ENCODE results near the gene PRXL2A.

DNA sequence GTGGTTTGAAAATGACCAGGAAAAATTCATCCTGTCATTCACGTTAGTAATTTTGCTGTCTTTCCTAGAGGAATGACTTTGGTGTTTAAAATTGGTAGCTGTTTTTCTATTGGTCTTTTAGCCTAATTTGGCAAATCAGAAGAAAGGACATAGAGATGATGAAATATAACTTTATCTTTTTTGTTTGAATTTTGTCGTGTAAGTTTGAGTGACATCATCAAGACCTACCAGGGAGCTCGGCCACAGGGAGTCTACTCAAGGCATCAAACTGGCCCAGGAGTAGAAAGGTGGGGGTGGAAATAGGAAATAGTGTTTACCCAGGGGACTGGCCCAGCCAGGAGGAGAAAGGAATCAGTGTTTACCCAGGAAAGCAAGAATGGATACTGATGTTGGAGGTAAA, 24.8 kb downstream of the PRXL2A start:
- TF ChIP-seq, protein P1, sequence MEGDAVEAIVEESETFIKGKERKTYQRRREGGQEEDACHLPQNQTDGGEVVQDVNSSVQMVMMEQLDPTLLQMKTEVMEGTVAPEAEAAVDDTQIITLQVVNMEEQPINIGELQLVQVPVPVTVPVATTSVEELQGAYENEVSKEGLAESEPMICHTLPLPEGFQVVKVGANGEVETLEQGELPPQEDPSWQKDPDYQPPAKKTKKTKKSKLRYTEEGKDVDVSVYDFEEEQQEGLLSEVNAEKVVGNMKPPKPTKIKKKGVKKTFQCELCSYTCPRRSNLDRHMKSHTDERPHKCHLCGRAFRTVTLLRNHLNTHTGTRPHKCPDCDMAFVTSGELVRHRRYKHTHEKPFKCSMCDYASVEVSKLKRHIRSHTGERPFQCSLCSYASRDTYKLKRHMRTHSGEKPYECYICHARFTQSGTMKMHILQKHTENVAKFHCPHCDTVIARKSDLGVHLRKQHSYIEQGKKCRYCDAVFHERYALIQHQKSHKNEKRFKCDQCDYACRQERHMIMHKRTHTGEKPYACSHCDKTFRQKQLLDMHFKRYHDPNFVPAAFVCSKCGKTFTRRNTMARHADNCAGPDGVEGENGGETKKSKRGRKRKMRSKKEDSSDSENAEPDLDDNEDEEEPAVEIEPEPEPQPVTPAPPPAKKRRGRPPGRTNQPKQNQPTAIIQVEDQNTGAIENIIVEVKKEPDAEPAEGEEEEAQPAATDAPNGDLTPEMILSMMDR (IDR thresholded peaks at IDR 0.05 in 8 of 11, conservative IDR thresholded peaks at IDR 0.05 in 3 of 11): no peak
- no peak for TF ChIP-seq POLR2A (IDR thresholded peaks at IDR 0.05)

All from spleen (tissue), 7 donors.